ENCODE data around the gene NME7. TPM values are rescaled to one million over a fixed set of nuclear protein-coding genes. Genes with fewer than 3 reads are reported as not detected.

The NME7 gene
- total RNA-seq, 1 experiment from 2014 or later = 21.8 TPM

DNA sequence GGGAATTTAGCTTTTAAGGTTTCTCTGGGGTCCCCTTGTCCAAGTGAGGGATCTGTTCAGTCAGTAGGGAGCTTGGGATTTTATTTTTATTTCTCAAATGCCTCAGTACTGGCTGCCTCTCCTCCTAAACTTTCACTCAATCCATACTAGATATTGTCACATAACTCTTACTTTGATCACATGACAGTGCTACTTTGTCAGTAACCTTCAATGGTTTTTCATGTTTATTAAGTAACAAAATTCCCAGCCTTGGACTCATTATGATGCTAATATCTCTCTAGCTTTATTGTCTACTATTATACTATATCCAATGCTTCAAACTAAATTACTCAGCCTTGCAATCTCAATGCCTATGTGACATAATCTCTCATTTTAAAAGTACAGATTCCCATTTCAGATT, 163.4 kb downstream of the NME7 start:
- TF ChIP-seq RAD21 (IDR thresholded peaks at IDR 0.05; ENCODE audit: low read depth) (no peak), SIN3A (IDR thresholded peaks at IDR 0.05; ENCODE audit: low read depth) (no peak), REST (IDR thresholded peaks at IDR 0.05; ENCODE audit: low read depth) (no peak), CBX3 (IDR thresholded peaks at IDR 0.05; ENCODE audit: low read depth) (no peak), ZFX (IDR thresholded peaks at IDR 0.05) (no peak), EZH2 (IDR thresholded peaks at IDR 0.05) (no peak), SP1 (IDR thresholded peaks at IDR 0.05; ENCODE audit: low read depth) (no peak), YY1 (IDR thresholded peaks at IDR 0.05; ENCODE audit: extremely low read depth, insufficient replicate concordance, low read depth, low read length) (no peak), ZNF274 (IDR thresholded peaks at IDR 0.05; ENCODE audit: low read depth, low read length) (no peak), ZBTB33 (IDR thresholded peaks at IDR 0.05; ENCODE audit: extremely low read depth, insufficient replicate concordance, low read length) (no peak), SRF (IDR thresholded peaks at IDR 0.05; ENCODE audit: low read depth) (no peak), POLR2AphosphoS5 (IDR thresholded peaks at IDR 0.05; ENCODE audit: low read depth, low read length) (no peak), TCF7L2 (IDR thresholded peaks at IDR 0.05; ENCODE audit: borderline replicate concordance, extremely low read depth, insufficient read depth, insufficient read length) (no peak), JUND (IDR thresholded peaks at IDR 0.05) (no peak), FOSL1 (IDR thresholded peaks at IDR 0.05; ENCODE audit: low read depth) (no peak), POLR2A (IDR thresholded peaks at IDR 0.05; ENCODE audit: borderline replicate concordance, extremely low read depth, insufficient read depth, insufficient read length) (no peak), EGR1 (IDR thresholded peaks at IDR 0.05; ENCODE audit: low read depth) (no peak)
- TF ChIP-seq, protein P1, sequence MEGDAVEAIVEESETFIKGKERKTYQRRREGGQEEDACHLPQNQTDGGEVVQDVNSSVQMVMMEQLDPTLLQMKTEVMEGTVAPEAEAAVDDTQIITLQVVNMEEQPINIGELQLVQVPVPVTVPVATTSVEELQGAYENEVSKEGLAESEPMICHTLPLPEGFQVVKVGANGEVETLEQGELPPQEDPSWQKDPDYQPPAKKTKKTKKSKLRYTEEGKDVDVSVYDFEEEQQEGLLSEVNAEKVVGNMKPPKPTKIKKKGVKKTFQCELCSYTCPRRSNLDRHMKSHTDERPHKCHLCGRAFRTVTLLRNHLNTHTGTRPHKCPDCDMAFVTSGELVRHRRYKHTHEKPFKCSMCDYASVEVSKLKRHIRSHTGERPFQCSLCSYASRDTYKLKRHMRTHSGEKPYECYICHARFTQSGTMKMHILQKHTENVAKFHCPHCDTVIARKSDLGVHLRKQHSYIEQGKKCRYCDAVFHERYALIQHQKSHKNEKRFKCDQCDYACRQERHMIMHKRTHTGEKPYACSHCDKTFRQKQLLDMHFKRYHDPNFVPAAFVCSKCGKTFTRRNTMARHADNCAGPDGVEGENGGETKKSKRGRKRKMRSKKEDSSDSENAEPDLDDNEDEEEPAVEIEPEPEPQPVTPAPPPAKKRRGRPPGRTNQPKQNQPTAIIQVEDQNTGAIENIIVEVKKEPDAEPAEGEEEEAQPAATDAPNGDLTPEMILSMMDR (IDR thresholded peaks at IDR 0.05 in 2 of 3, conservative IDR thresholded peaks at IDR 0.05 in 1 of 3; ENCODE audit: borderline replicate concordance in 1 of 3, insufficient read depth in 1 of 3, low read depth in 2 of 3, low read length in 2 of 3) = no peak
- TF ChIP-seq, protein P2, sequence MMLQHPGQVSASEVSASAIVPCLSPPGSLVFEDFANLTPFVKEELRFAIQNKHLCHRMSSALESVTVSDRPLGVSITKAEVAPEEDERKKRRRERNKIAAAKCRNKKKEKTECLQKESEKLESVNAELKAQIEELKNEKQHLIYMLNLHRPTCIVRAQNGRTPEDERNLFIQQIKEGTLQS (IDR thresholded peaks at IDR 0.05) = no peak
- Histone ChIP-seq H3K9me3 (ENCODE audit: control insufficient read depth in 1 of 2, insufficient read depth in 1 of 2, low read depth in 1 of 2, low read length in 2 of 2) (no peaks in the 10 kb centered on the region), H3K4me3 (replicated peaks in 1 of 2; ENCODE audit: low read depth in 1 of 2, low read length in 2 of 2) (no peak overlapping the region), H3K27ac (ENCODE audit: low read depth, low read length) (no peak overlapping the region), H3K36me3 (ENCODE audit: control insufficient read depth in 1 of 2, insufficient read depth in 2 of 2, low read length in 2 of 2) (no peaks in the 10 kb centered on the region), H2AFZ (ENCODE audit: low read depth, low read length, poor library complexity, severe bottlenecking) (no peak overlapping the region), H3K4me2 (ENCODE audit: low read length) (no peak overlapping the region), H3K4me1 (ENCODE audit: control insufficient read depth in 1 of 2, insufficient read depth in 2 of 2, low read length in 2 of 2) (no peaks in the 10 kb centered on the region), H3K79me2 (ENCODE audit: insufficient read depth, low read length) (no peaks in the 10 kb centered on the region), H3K9me2 (ENCODE audit: insufficient read depth) (no peaks in the 10 kb centered on the region), H3K9ac (ENCODE audit: low read length) (no peak overlapping the region), H3K27me3 (ENCODE audit: insufficient read depth, low read length) (no peaks in the 10 kb centered on the region), H4K20me1 (ENCODE audit: insufficient read depth) (no peaks in the 10 kb centered on the region)
- DNase-seq (ENCODE audit: low read depth, low spot score) = no peak
- intact Hi-C loops (cut with micrococcal nuclease) = no loop called here
- no peak for ATAC-seq
- CTCF ChIA-PET = no interaction called here
- POLR2A ChIA-PET = no interaction called here
- RAD21 ChIA-PET (ENCODE audit: low non-redundant PET in 1 of 2, low total read pairs in 2 of 2, uncharacterized antibody in 2 of 2, unreplicated experiment in 2 of 2) = no interaction called here
- BruUV-seq (replicated peaks) = no TSS peak
